Cardiac fibroblast (primary cell): ENCODE results near the gene GSTK1.

Experiments
- DNase-seq, 2 donors: peaks; one replicate each; pipeline versions ENCODE4 v3.0.0 to v3.0.0-alpha.2; 2010; ENCODE audit warnings: low read depth in 2 of 2
- H3K4me3 ChIP-seq, 2 donors: replicated peaks in 1 of 2; 1 replicate in 1 of 2; 2 replicates in 1 of 2; pipeline ENCODE4 v1.5.1; 2011; ENCODE audit warnings: low read depth in 2 of 2, low read length in 2 of 2, mild to moderate bottlenecking in 2 of 2, moderate library complexity in 1 of 2
- TF ChIP-seq, protein P1 (sequence below): IDR thresholded peaks from one replicate; pipeline ENCODE4 v1.5.1; 2011; ENCODE audit warnings: low read depth, mild to moderate bottlenecking, low read length, inconsistent platforms

The GSTK1 gene

GRCh38 chr7:143290293-143290692 lies 27.1 kb downstream of the GSTK1 start:
- TF ChIP-seq, protein P1, sequence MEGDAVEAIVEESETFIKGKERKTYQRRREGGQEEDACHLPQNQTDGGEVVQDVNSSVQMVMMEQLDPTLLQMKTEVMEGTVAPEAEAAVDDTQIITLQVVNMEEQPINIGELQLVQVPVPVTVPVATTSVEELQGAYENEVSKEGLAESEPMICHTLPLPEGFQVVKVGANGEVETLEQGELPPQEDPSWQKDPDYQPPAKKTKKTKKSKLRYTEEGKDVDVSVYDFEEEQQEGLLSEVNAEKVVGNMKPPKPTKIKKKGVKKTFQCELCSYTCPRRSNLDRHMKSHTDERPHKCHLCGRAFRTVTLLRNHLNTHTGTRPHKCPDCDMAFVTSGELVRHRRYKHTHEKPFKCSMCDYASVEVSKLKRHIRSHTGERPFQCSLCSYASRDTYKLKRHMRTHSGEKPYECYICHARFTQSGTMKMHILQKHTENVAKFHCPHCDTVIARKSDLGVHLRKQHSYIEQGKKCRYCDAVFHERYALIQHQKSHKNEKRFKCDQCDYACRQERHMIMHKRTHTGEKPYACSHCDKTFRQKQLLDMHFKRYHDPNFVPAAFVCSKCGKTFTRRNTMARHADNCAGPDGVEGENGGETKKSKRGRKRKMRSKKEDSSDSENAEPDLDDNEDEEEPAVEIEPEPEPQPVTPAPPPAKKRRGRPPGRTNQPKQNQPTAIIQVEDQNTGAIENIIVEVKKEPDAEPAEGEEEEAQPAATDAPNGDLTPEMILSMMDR: no peak
- no peak for DNase-seq
- no peak overlapping the region for H3K4me3 ChIP-seq

DNA sequence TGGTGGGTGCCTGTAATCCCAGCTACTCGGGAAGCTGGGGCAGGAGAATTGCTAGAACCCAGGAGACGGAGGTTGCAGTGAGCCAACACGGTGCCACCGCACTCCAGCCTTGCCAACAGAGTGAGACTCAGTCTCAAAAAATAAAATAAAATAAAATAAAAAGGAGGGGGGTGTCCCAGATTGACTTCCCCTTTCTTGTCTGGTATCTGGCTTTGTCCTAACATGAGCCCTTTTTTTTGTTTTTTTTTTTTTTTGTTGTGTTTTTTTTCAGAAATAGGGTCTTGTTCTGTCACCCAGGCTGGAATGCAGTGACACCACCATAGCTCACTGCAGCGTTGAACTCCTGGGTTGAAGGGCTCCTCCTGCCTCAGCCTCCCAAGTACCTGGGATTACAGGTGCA lies 29.6 kb downstream of the GSTK1 start:
- TF ChIP-seq, protein P1: no peak
- H3K4me3 ChIP-seq: no peak overlapping the region
- no peak for DNase-seq

DNA sequence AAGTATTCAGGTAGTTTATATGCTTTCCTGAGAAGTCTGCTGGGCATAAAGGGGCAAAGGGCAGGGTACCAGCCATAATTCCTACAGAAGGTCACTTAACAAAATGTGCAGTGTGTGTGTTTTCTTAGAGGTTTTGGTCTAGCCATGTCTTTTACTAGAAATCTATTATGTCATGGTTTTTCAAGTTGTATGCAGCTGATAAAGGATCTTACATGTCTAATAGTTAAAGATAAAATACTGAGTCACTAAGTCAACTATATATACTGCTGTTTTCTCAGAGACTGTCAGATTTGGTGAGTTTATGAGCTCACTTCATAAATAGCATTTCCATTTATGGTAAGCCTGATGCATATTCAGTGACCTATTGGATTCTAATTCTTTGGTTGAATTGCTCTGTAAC lies 32.6 kb downstream of the GSTK1 start:
- no peak overlapping the region for H3K4me3 ChIP-seq
- DNase-seq: peak in 1 of 2 donors; percentile 66
- TF ChIP-seq, protein P1: no peak

DNA sequence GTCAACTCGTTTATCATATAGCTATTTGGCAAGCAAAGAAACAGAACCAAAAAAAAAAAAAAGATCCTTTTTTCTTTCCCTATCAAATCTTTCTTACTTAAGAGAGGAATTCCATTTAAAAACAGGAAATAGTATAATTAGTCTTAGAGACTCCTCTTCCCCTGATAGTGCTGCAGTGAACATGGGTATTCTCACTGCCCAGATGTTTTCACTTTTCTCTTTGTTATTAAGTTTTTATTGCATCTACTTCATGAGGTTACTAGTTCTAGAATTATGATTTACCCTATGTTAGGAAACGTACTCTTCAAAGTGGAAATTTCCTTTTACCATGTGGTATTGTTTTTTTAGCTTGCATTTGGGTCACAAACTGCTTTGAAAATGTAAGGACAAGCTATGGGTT lies 33.4 kb downstream of the GSTK1 start:
- TF ChIP-seq, protein P1: no peak
- H3K4me3 ChIP-seq: no peak overlapping the region
- no peak for DNase-seq

GRCh38 chr7:143299346-143299745 lies 36.1 kb downstream of the GSTK1 start:
- DNase-seq: peak in 1 of 2 donors; percentile 47
- no peak overlapping the region for H3K4me3 ChIP-seq
- TF ChIP-seq, protein P1: no peak

DNA sequence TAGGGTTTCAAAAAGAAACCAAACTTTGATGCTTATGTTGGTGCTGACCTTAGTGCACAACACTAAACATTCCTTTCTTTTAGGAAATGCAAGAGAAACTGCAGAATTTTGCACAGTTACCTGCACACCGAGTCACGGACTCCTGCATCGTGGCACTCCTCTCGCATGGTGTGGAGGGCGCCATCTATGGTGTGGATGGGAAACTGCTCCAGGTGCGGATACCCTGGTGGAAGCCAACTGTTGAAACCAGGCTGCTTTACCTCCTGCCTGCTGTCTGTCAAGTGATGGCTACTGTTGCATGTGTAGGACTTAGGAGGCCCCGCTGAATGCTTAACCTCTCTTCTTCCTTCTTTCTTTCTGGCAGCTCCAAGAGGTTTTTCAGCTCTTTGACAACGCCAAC lies 36.6 kb downstream of the GSTK1 start:
- TF ChIP-seq, protein P1: peak; percentile 50
- no peak overlapping the region for H3K4me3 ChIP-seq
- DNase-seq: peak in 1 of 2 donors; percentile 20

DNA sequence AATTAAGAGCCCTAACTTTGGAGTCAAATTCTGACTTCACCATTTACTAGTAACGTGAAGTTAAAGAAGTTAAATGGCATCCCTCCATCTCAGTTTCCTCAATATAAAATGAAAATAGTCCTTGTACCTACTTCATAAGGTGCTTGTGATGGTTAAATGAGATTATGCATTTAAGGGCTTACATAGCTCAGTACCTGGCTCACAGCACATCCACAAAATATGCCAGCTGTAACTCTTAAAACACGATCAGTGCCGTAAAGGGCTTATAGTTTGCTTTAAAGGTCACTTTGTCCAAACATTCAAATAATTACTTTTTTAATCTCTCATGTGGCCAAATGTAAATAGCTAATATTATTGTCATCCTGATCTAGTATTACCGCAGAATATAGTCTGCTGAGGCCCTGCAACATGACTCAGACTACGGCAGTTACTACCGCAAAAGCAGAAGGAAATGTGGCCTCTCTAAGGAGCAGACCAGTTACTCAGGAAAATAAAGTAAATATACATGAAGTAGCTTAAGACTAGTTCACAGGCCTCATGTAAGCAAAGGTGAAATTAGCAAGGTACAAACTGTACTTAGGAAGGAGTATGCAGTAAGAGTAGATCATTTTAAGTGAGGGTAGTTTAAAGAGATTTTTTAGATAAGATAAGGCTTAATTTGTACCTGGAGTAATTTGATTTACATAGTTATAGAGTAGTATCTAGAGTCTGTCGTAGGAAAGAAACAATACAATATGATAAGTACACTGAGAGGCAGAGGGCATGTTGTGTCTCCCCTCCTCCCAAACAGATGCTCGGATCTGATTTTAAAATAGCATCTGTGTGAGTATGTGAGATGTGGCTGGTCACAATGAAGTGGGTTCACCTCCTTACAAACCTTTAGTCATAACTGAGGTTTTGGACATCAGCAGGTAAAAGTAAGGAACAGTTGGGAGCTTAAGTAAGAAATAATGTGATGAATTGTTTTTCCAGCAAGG lies 38.0 kb downstream of the GSTK1 start:
- TF ChIP-seq, protein P1: no peak
- peak in 1 of 2 donors; percentile 51 for DNase-seq
- no peak overlapping the region for H3K4me3 ChIP-seq
